ENCODE measurements around the gene HEYL. TPM values are rescaled to one million over a fixed set of nuclear protein-coding genes. Genes with fewer than 3 reads are reported as not detected.

The HEYL gene
- total RNA-seq, 4 donors from 2014 or later: 3.3 to 6.5 (median 5.3) TPM

GRCh38 chr1:39668894-39669293, 29.5 kb upstream of the HEYL start:
- DNase-seq (ENCODE audit: low spot score) (no peak), ATAC-seq (ENCODE audit: low FRiP score) (no peak)
- no peak for TF ChIP-seq CTCF (IDR thresholded peaks at IDR 0.05)

- no peak for ATAC-seq (ENCODE audit: low FRiP score)
These were observed 28.7 kb upstream of the HEYL start for GRCh38 chr1:39668111-39668510.

GRCh38 chr1:39666772-39667171, 27.3 kb upstream of the HEYL start:
- ATAC-seq (ENCODE audit: low FRiP score) (no peak), DNase-seq (ENCODE audit: low spot score) (no peak)
- TF ChIP-seq CTCF (IDR thresholded peaks at IDR 0.05): no peak

More at GRCh38 chr1:39668111-39668510, 28.7 kb upstream of the HEYL start:
- TF ChIP-seq CTCF (IDR thresholded peaks at IDR 0.05): no peak
- DNase-seq (ENCODE audit: low spot score): no peak

GRCh38 chr1:39663559-39663958, 24.1 kb upstream of the HEYL start:
- ATAC-seq (ENCODE audit: low FRiP score) (no peak), DNase-seq (ENCODE audit: low spot score) (no peak)
- no peak for TF ChIP-seq CTCF (IDR thresholded peaks at IDR 0.05)

- ATAC-seq (ENCODE audit: low FRiP score) (no peak), DNase-seq (ENCODE audit: low spot score) (no peak)
- TF ChIP-seq CTCF (IDR thresholded peaks at IDR 0.05): no peak
These were observed 23.4 kb upstream of the HEYL start for GRCh38 chr1:39662861-39663260.

GRCh38 chr1:39659538-39659937, 20.1 kb upstream of the HEYL start:
- TF ChIP-seq CTCF (IDR thresholded peaks at IDR 0.05): no peak
- ATAC-seq (ENCODE audit: low FRiP score) (no peak), DNase-seq (ENCODE audit: low spot score) (no peak)

GRCh38 chr1:39659110-39659509, 19.7 kb upstream of the HEYL start:
- DNase-seq (ENCODE audit: low spot score): no peak
- ATAC-seq (ENCODE audit: low FRiP score): no peak
- no peak for TF ChIP-seq CTCF (IDR thresholded peaks at IDR 0.05)

Measured in omental fat pad (tissue), 4 donors.